Suprapubic skin (tissue), 4 donors: ENCODE results near the gene NFIA. TPM values are rescaled to one million over a fixed set of nuclear protein-coding genes. Genes with fewer than 3 reads are reported as not detected.

Source experiments
- DNase-seq, 2 donors: peaks; one replicate each; pipeline ENCODE4 v3.0.0-alpha.2; 2019; ENCODE audit warnings: low spot score in 2 of 2
- H3K27ac ChIP-seq: fragments of 200-600 bp; sonication (generic); one replicate; pipeline ENCODE4 v1.5.1; 2019
- H3K27me3 ChIP-seq: fragments of 200-600 bp; sonication (generic); one replicate; pipeline ENCODE4 v1.5.1; 2019
- H3K36me3 ChIP-seq: fragments of 200-600 bp; sonication (generic); one replicate; pipeline ENCODE4 v1.5.1; 2019
- H3K4me1 ChIP-seq: fragments of 200-600 bp; sonication (generic); one replicate; pipeline ENCODE4 v1.5.1; 2019
- H3K4me3 ChIP-seq: fragments of 200-600 bp; sonication (generic); one replicate; pipeline ENCODE4 v1.5.1; 2019; ENCODE audit warnings: mild to moderate bottlenecking
- H3K9me3 ChIP-seq: fragments of 200-600 bp; sonication (generic); one replicate; pipeline ENCODE4 v1.5.1; 2019
- EP300 ChIP-seq: sonication (generic); formaldehyde crosslinking; IDR thresholded peaks from one replicate; pipeline ENCODE4 v1.6.1; 2017; ENCODE audit warnings: antibody characterized with exemption
- POLR2A ChIP-seq, 2 donors: fragments of 450-650 bp; IDR thresholded peaks; one replicate each; pipeline ENCODE4 v1.6.1; 2017; ENCODE audit warnings: antibody characterized with exemption in 2 of 2, mild to moderate bottlenecking in 2 of 2, moderate library complexity in 2 of 2
- POLR2AphosphoS5 ChIP-seq, 3 donors: sonication (generic); formaldehyde crosslinking; IDR thresholded peaks; one replicate each; pipeline ENCODE4 v1.6.1; 2017; ENCODE audit warnings: antibody characterized with exemption in 3 of 3
- WGBS: methylation state at CpG from one replicate; pipeline ENCODE4 v1.1.5; 2018; 5-methylcytosine and 5-hydroxymethylcytosine counted together
- total RNA-seq, 4 donors: library from RNA; depleted of rRNA; stranded (reverse); fragments of >200 nt; gene quantifications; one replicate each; pipeline ENCODE4 v1.1.0, GENCODE V29; 2016
- TF ChIP-seq, protein P1 (sequence below), 2 donors: fragments of 200-600 bp in 1 of 2; fragments of 450-650 bp in 1 of 2; sonication (generic) in 1 of 2; IDR thresholded peaks; one replicate each; pipeline ENCODE4 v1.5.1; 2016 to 2019; ENCODE audit warnings: antibody characterized with exemption in 2 of 2, mild to moderate bottlenecking in 1 of 2, moderate library complexity in 1 of 2

The NFIA gene
- total RNA-seq, 4 donors from 2014 or later: 30.1 to 54.2 (median 48.2) TPM

DNA sequence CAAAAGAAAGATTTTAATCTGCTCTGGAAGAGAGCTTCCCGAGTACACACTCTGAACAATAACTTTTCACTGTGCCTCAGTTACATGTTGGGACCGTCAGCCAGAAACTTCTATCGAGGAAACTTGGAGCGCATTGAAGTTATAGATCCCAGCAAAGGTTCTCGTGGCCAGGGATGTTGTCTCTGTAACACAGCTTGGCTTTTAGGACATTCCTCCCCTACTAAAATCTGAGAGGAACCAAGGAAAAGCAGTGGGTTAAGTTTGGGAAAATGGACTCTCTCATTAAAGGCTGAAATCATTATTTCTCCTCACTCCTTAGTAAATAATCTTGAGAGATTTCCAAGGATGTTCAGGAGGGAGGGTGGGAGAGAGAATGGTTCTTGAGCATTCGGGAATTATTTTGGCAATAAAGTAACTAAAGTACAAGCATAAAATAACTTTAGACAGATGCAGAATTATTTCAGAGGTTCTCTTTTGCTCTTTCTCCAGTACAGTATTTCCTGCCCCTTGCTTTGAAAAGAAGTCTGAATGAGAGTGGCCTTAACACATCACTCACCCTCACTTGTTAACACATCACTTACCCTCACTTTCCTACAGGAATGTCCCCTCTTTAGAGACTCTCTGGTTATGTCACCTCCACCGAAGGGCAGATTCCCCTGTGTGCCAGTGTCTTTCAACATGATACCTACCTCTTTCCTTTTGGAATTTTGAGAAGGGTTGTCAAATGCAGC lies 1.8 kb upstream of the NFIA start:
- no peak for DNase-seq
- no peaks in the 10 kb centered on the region for H3K9me3 ChIP-seq
- 6% methylated on average over 7 of the region's 7 CpGs for WGBS
- no peaks in the 10 kb centered on the region for H3K36me3 ChIP-seq
- H3K4me1 ChIP-seq: peaks cover 63% of the 10 kb centered on the region
- TF ChIP-seq POLR2A (IDR thresholded peaks at IDR 0.05) (no peak), EP300 (no peak), POLR2AphosphoS5 (IDR thresholded peaks at IDR 0.05) (no peak)
- TF ChIP-seq, protein P1, sequence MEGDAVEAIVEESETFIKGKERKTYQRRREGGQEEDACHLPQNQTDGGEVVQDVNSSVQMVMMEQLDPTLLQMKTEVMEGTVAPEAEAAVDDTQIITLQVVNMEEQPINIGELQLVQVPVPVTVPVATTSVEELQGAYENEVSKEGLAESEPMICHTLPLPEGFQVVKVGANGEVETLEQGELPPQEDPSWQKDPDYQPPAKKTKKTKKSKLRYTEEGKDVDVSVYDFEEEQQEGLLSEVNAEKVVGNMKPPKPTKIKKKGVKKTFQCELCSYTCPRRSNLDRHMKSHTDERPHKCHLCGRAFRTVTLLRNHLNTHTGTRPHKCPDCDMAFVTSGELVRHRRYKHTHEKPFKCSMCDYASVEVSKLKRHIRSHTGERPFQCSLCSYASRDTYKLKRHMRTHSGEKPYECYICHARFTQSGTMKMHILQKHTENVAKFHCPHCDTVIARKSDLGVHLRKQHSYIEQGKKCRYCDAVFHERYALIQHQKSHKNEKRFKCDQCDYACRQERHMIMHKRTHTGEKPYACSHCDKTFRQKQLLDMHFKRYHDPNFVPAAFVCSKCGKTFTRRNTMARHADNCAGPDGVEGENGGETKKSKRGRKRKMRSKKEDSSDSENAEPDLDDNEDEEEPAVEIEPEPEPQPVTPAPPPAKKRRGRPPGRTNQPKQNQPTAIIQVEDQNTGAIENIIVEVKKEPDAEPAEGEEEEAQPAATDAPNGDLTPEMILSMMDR (IDR thresholded peaks at IDR 0.05): no peak
- H3K4me3 ChIP-seq: peak overlapping the region; percentile 74
- peak overlapping the region; percentile 94 for H3K27ac ChIP-seq
- H3K27me3 ChIP-seq: no peaks in the 10 kb centered on the region

DNA sequence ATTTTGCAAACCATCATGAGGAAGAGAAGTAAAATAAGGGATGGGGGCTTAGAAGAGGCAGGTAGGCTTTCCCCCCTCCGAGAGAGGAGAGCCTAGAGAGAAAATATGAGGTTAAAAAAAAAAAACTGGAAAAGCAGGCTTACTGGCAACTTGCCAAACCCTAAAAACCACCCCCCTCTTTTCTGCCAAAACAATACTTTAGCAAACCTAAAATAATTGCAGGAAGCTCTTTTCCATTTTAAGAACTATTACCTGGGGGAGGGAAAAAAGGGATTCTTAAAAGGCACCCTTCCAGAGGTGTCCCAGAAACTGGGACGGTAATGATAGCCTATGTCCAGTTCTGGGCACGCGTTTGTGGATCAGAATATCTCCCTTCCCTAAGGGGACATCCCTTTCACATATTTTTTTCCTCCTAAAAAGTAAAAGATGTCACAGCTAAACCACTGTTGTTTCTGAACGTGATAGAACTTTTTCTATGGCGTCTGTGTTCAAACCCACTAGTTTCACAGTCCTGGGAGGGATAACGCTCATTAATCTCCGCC lies 1.1 kb upstream of the NFIA start:
- TF ChIP-seq, protein P1 (IDR thresholded peaks at IDR 0.05): no peak
- TF ChIP-seq POLR2AphosphoS5 (IDR thresholded peaks at IDR 0.05) (no peak), EP300 (no peak), POLR2A (IDR thresholded peaks at IDR 0.05) (no peak)
- Histone ChIP-seq H3K27me3 (no peaks in the 10 kb centered on the region), H3K9me3 (no peaks in the 10 kb centered on the region), H3K36me3 (no peaks in the 10 kb centered on the region), H3K4me3 (peak overlapping the region; percentile 74), H3K4me1 (peaks cover 63% of the 10 kb centered on the region), H3K27ac (peak overlapping the region; percentile 94)
- no peak for DNase-seq
- 1% methylated on average over 8 of the region's 8 CpGs for WGBS

DNA sequence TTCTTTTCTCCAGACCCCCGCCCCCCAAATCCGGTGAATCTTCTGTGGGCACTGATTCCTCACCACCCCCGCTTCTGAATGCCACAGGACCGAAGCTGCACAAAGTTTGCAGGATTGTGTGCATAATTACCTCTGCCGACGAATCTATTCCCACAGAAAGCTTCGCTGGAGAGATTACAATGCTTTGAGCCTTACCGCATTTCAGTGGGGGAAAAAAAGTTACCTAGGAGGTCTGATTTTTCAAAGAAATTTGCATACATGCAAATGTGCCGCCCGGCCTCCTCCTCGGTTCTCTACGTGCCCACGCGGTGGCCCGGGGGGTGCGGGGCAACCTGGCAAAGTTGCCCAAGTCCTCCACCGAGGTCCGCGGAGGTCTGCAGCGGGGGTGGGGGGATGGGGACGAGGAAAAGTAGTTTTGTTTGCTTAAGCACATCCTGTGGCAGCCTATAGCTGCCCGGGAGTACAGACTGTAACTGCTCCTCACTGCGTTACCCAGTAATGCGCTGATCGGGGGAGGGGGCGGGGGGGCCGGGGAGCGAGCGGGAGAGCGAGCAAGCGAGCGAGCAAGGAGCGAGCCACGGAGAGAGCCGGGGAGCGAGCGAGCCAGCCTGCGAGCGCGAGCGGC lies 563 bp upstream of the NFIA start:
- under 1% methylated on average over 34 of the region's 41 CpGs for WGBS
- peak in 1 of 2 donors; percentile 80 for DNase-seq
- H3K4me1 ChIP-seq: peaks cover 60% of the 10 kb centered on the region

DNA sequence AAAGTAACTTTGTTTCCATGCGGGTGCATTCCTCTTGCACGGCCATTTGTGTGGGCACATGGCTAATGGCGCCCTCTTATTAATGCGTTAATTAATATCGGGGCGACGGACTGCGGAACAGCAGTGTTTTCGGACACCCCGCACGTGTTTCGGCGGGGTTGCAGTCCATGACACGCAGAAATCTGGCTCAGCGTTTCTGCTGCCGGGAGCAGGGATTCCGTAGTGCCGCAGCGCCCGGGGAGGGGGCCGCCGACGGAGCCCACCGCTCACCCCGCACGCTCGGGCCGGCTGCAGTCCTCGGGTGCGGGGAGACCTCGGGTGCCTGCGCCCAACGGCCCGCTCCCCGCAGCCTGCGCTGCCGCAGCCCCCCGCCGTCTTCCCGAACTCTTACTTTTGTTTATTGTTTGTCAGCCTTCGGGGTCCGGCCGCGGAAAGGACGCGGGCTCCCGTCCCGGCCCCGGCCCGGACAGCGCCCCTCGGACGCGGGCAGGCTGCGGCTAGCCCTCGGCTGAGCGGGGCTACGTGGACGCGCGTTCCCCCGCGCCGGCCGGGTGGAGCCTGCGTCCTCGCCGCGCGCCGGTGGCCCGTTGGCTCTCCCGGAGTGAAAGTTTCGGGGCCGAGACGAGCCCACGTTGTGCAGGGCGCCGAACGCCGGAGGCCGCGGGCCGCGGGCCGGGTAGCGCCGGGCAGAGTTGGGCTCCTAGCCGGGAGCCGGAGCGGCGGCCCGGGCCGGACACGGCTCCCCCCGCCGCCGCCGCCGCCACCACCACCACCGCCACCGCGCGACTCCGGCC lies 849 bp downstream of the NFIA start:
- Histone ChIP-seq H3K27ac (peak overlapping the region; percentile 94), H3K4me1 (peaks cover 66% of the 10 kb centered on the region), H3K9me3 (no peaks in the 10 kb centered on the region), H3K27me3 (no peaks in the 10 kb centered on the region), H3K36me3 (peaks cover 2% of the 10 kb centered on the region), H3K4me3 (peak overlapping the region; percentile 74)
- DNase-seq: no peak
- WGBS: 2% methylated on average over 17 of the region's 105 CpGs
- no peak for TF ChIP-seq POLR2A (IDR thresholded peaks at IDR 0.05)
- no peak for TF ChIP-seq EP300
- TF ChIP-seq POLR2AphosphoS5 (IDR thresholded peaks at IDR 0.05): no peak
- TF ChIP-seq, protein P1 (IDR thresholded peaks at IDR 0.05): no peak

More for the DNA sequence above, 563 bp upstream of the NFIA start:
- Histone ChIP-seq H3K4me3 (peak overlapping the region; percentile 74), H3K36me3 (no peaks in the 10 kb centered on the region), H3K27me3 (no peaks in the 10 kb centered on the region), H3K27ac (peak overlapping the region; percentile 94), H3K9me3 (no peaks in the 10 kb centered on the region)
- TF ChIP-seq, protein P1 (IDR thresholded peaks at IDR 0.05): no peak
- no peak for TF ChIP-seq EP300
- no peak for TF ChIP-seq POLR2AphosphoS5 (IDR thresholded peaks at IDR 0.05)
